GM18867 (cell line): Measurements from ENCODE around the gene AFG3L2.
A peak's percentile ranks its signal among the peaks of the same experiment; 100 is the strongest.

Source experiments
- ATAC-seq: cut with Tn5 transposase; IDR thresholded peaks from one replicate; pipeline ENCODE4 v1.9.1; 2021; ENCODE audit warnings: mild to moderate bottlenecking, moderate library complexity; ENCODE audit not compliant: unreplicated experiment

Gene AFG3L2

GRCh38 chr18:12327510-12328178 lies 49.4 kb downstream of the AFG3L2 start:
- ATAC-seq, result peak; percentile 58

- ATAC-seq, result no peak
Observed at GRCh38 chr18:12326711-12327460, 50.1 kb downstream of the AFG3L2 start.

- no peak for ATAC-seq
Observed at GRCh38 chr18:12325726-12326245, 51.2 kb downstream of the AFG3L2 start.

GRCh38 chr18:12324991-12325725 lies 51.9 kb downstream of the AFG3L2 start:
- ATAC-seq, result no peak

- peak; percentile 92 for ATAC-seq
Observed at GRCh38 chr18:12321333-12321732, 55.7 kb downstream of the AFG3L2 start.

GRCh38 chr18:12318857-12319256 lies 58.2 kb downstream of the AFG3L2 start:
- ATAC-seq, result no peak

GRCh38 chr18:12318334-12318697 lies 58.7 kb downstream of the AFG3L2 start:
- ATAC-seq, result no peak

GRCh38 chr18:12317664-12318333 lies 59.2 kb downstream of the AFG3L2 start:
- ATAC-seq, result no peak

- no peak for ATAC-seq
Observed at GRCh38 chr18:12315911-12316310, 61.1 kb downstream of the AFG3L2 start.

GRCh38 chr18:12315490-12315889 lies 61.5 kb downstream of the AFG3L2 start:
- no peak for ATAC-seq

- ATAC-seq, result no peak
Observed at GRCh38 chr18:12314591-12315305, 62.3 kb downstream of the AFG3L2 start.

- ATAC-seq, result no peak
Observed at GRCh38 chr18:12313530-12314245, 63.3 kb downstream of the AFG3L2 start.

GRCh38 chr18:12312976-12313375 lies 64.1 kb downstream of the AFG3L2 start:
- ATAC-seq, result no peak

- ATAC-seq, result no peak
Observed at GRCh38 chr18:12310762-12311161, 66.3 kb downstream of the AFG3L2 start.

- ATAC-seq, result no peak
Observed at GRCh38 chr18:12309683-12310198, 67.3 kb downstream of the AFG3L2 start.

GRCh38 chr18:12308386-12309100 lies 68.5 kb downstream of the AFG3L2 start:
- ATAC-seq, result peak; percentile 68

- peak; percentile 56 for ATAC-seq
Observed at GRCh38 chr18:12307701-12308385, 69.2 kb downstream of the AFG3L2 start, which contains the start of gene TUBB6. Gene TUBB6, plus strand, starts transcription at chr18:12308241. Its CDS starts 52 bp downstream, at chr18:12308293.
